ENCODE data around the gene MICAL2. TPM values are rescaled to one million over a fixed set of nuclear protein-coding genes. Genes with fewer than 3 reads are reported as not detected.

Gene MICAL2
- total RNA-seq, 1 donor from 2014 or later = 4.4 TPM

- Mint-ChIP-seq H3K27ac (ENCODE audit: unreplicated experiment) (no peak overlapping the region), H3K4me3 (ENCODE audit: unreplicated experiment) (no peak overlapping the region), H3K36me3 (ENCODE audit: unreplicated experiment) (no peaks in the 10 kb centered on the region), H3K9me3 (ENCODE audit: unreplicated experiment) (peaks cover 3% of the 10 kb centered on the region), H3K27me3 (ENCODE audit: unreplicated experiment) (peaks cover 6% of the 10 kb centered on the region), H3K4me1 (ENCODE audit: low read depth, unreplicated experiment) (peaks cover 4% of the 10 kb centered on the region)
- DNase-seq = no peak
- TF ChIP-seq CTCF (IDR thresholded peaks at IDR 0.05; ENCODE audit: partially characterized antibody, unreplicated experiment) = no peak
Measured at GRCh38 chr11:12212174-12212820, 101.9 kb downstream of the MICAL2 start.

- H3K4me3 Mint-ChIP-seq (ENCODE audit: unreplicated experiment) = no peak overlapping the region
- peaks cover 3% of the 10 kb centered on the region for H3K9me3 Mint-ChIP-seq (ENCODE audit: unreplicated experiment)
- H3K27ac Mint-ChIP-seq (ENCODE audit: unreplicated experiment) = no peak overlapping the region
- H3K36me3 Mint-ChIP-seq (ENCODE audit: unreplicated experiment) = no peaks in the 10 kb centered on the region
- no peak for DNase-seq
- no peak for TF ChIP-seq CTCF (IDR thresholded peaks at IDR 0.05; ENCODE audit: partially characterized antibody, unreplicated experiment)
- H3K4me1 Mint-ChIP-seq (ENCODE audit: low read depth, unreplicated experiment) = peaks cover 4% of the 10 kb centered on the region
- peaks cover 5% of the 10 kb centered on the region for H3K27me3 Mint-ChIP-seq (ENCODE audit: unreplicated experiment)
Measured at GRCh38 chr11:12212821-12213185, 102.4 kb downstream of the MICAL2 start.

GRCh38 chr11:12213883-12214282, 103.5 kb downstream of the MICAL2 start:
- H3K36me3 Mint-ChIP-seq (ENCODE audit: unreplicated experiment) = no peaks in the 10 kb centered on the region
- H3K4me3 Mint-ChIP-seq (ENCODE audit: unreplicated experiment) = no peak overlapping the region
- no peak for DNase-seq
- peaks cover 4% of the 10 kb centered on the region for H3K4me1 Mint-ChIP-seq (ENCODE audit: low read depth, unreplicated experiment)
- TF ChIP-seq CTCF (IDR thresholded peaks at IDR 0.05; ENCODE audit: partially characterized antibody, unreplicated experiment) = no peak
- H3K9me3 Mint-ChIP-seq (ENCODE audit: unreplicated experiment) = peaks cover 3% of the 10 kb centered on the region
- H3K27ac Mint-ChIP-seq (ENCODE audit: unreplicated experiment) = no peak overlapping the region
- H3K27me3 Mint-ChIP-seq (ENCODE audit: unreplicated experiment) = peaks cover 2% of the 10 kb centered on the region

- peaks cover 3% of the 10 kb centered on the region for H3K9me3 Mint-ChIP-seq (ENCODE audit: unreplicated experiment)
- peaks cover 2% of the 10 kb centered on the region for H3K27me3 Mint-ChIP-seq (ENCODE audit: unreplicated experiment)
- DNase-seq = no peak
- no peak for TF ChIP-seq CTCF (IDR thresholded peaks at IDR 0.05; ENCODE audit: partially characterized antibody, unreplicated experiment)
- no peak overlapping the region for H3K27ac Mint-ChIP-seq (ENCODE audit: unreplicated experiment)
- H3K4me1 Mint-ChIP-seq (ENCODE audit: low read depth, unreplicated experiment) = peaks cover 4% of the 10 kb centered on the region
- H3K36me3 Mint-ChIP-seq (ENCODE audit: unreplicated experiment) = no peaks in the 10 kb centered on the region
- H3K4me3 Mint-ChIP-seq (ENCODE audit: unreplicated experiment) = no peak overlapping the region
Measured at GRCh38 chr11:12214751-12215150, 104.4 kb downstream of the MICAL2 start.

GRCh38 chr11:12215181-12215593, 104.8 kb downstream of the MICAL2 start:
- peaks cover 6% of the 10 kb centered on the region for H3K4me1 Mint-ChIP-seq (ENCODE audit: low read depth, unreplicated experiment)
- TF ChIP-seq CTCF (IDR thresholded peaks at IDR 0.05; ENCODE audit: partially characterized antibody, unreplicated experiment) = no peak
- H3K27me3 Mint-ChIP-seq (ENCODE audit: unreplicated experiment) = peaks cover 2% of the 10 kb centered on the region
- H3K9me3 Mint-ChIP-seq (ENCODE audit: unreplicated experiment) = peaks cover 3% of the 10 kb centered on the region
- no peaks in the 10 kb centered on the region for H3K36me3 Mint-ChIP-seq (ENCODE audit: unreplicated experiment)
- no peak overlapping the region for H3K4me3 Mint-ChIP-seq (ENCODE audit: unreplicated experiment)
- no peak overlapping the region for H3K27ac Mint-ChIP-seq (ENCODE audit: unreplicated experiment)
- no peak for DNase-seq

Data from glutamatergic neuron (in vitro differentiated cells).